Measurements from ENCODE around the gene PLSCR4. TPM values are rescaled to one million over a fixed set of nuclear protein-coding genes. Genes with fewer than 3 reads are reported as not detected.
A peak's percentile ranks its signal among the peaks of the same experiment; 100 is the strongest.
"Not testable (repeated sequence)": the region's sequence is repeated elsewhere in the genome, so short reads cannot be mapped to it uniquely, and the experiment has no call there.

The PLSCR4 gene
- total RNA-seq, 4 donors from 2014 or later = 19.7 to 87.7 (median 41.0) TPM

- no peak overlapping the region for H3K27ac ChIP-seq
- WGBS, 2 donors (ENCODE audit: low coverage in 1 of 2) = 61 to 70% methylated on average over 1 of the region's 1 CpG
- no peaks in the 10 kb centered on the region for H3K9me3 ChIP-seq
- in situ Hi-C loops (cut with MboI; ENCODE audit: low pct_ligation_motif_present in 1 of 4, low pct_unique_long_range_greater_than_20kb in 1 of 4, low sequenced_read_pairs in 3 of 4) = no loop called here
- H3K4me1 ChIP-seq = no peaks in the 10 kb centered on the region
- TF ChIP-seq POLR2AphosphoS5 (IDR thresholded peaks at IDR 0.05) (no peak), EP300 (IDR thresholded peaks at IDR 0.05; ENCODE audit: low read depth) (no peak), CTCF (IDR thresholded peaks at IDR 0.05) (no peak), POLR2A (IDR thresholded peaks at IDR 0.05) (no peak)
- no peaks in the 10 kb centered on the region for H3K36me3 ChIP-seq
- H3K4me3 ChIP-seq = no peak overlapping the region
- no peak for DNase-seq
- intact Hi-C loops (cut with DNase I; ENCODE audit: low total_unique reads) = no loop called here
- no peaks in the 10 kb centered on the region for H3K27me3 ChIP-seq
Observed at GRCh38 chr3:146265720-146266119, 14.8 kb upstream of the PLSCR4 start.

- intact Hi-C loops (cut with DNase I; ENCODE audit: low total_unique reads) = no loop called here
- WGBS, 2 donors (ENCODE audit: low coverage in 1 of 2) = 74 to 78% methylated on average over 2 of the region's 2 CpGs
Observed at GRCh38 chr3:146262371-146263110, 11.6 kb upstream of the PLSCR4 start.

GRCh38 chr3:146259880-146260589 lies 9.1 kb upstream of the PLSCR4 start:
- in situ Hi-C loops (cut with MboI; ENCODE audit: low pct_ligation_motif_present in 1 of 4, low pct_unique_long_range_greater_than_20kb in 1 of 4, low sequenced_read_pairs in 3 of 4) (no loop called here), intact Hi-C loops (cut with DNase I; ENCODE audit: low total_unique reads) (no loop called here)
- Histone ChIP-seq H3K4me3 (no peak overlapping the region), H3K36me3 (no peaks in the 10 kb centered on the region), H3K27ac (no peak overlapping the region), H3K27me3 (no peaks in the 10 kb centered on the region), H3K4me1 (no peaks in the 10 kb centered on the region), H3K9me3 (no peaks in the 10 kb centered on the region)
- 81 to 87% methylated on average over 5 of the region's 5 CpGs for WGBS, 2 donors (ENCODE audit: low coverage in 1 of 2)
- TF ChIP-seq POLR2A (IDR thresholded peaks at IDR 0.05) (no peak), EP300 (IDR thresholded peaks at IDR 0.05; ENCODE audit: low read depth) (no peak), CTCF (IDR thresholded peaks at IDR 0.05) (no peak), POLR2AphosphoS5 (IDR thresholded peaks at IDR 0.05) (no peak)
- no peak for DNase-seq

More at GRCh38 chr3:146262371-146263110, 11.6 kb upstream of the PLSCR4 start:
- H3K9me3 ChIP-seq = no peaks in the 10 kb centered on the region
- no peak for DNase-seq
- no peaks in the 10 kb centered on the region for H3K36me3 ChIP-seq
- no peaks in the 10 kb centered on the region for H3K4me1 ChIP-seq
- no peak overlapping the region for H3K4me3 ChIP-seq
- TF ChIP-seq CTCF (IDR thresholded peaks at IDR 0.05) (no peak), POLR2A (IDR thresholded peaks at IDR 0.05) (no peak), POLR2AphosphoS5 (IDR thresholded peaks at IDR 0.05) (no peak), EP300 (IDR thresholded peaks at IDR 0.05; ENCODE audit: low read depth) (no peak)
- no peaks in the 10 kb centered on the region for H3K27me3 ChIP-seq
- in situ Hi-C loops (cut with MboI; ENCODE audit: low pct_ligation_motif_present in 1 of 4, low pct_unique_long_range_greater_than_20kb in 1 of 4, low sequenced_read_pairs in 3 of 4) = no loop called here
- no peak overlapping the region for H3K27ac ChIP-seq

GRCh38 chr3:146256851-146257486 lies 6.1 kb upstream of the PLSCR4 start:
- in situ Hi-C loops (cut with MboI; ENCODE audit: low pct_ligation_motif_present in 1 of 4, low pct_unique_long_range_greater_than_20kb in 1 of 4, low sequenced_read_pairs in 3 of 4) = no loop called here
- Histone ChIP-seq H3K4me3 (no peak overlapping the region), H3K9me3 (no peaks in the 10 kb centered on the region), H3K4me1 (no peaks in the 10 kb centered on the region), H3K27me3 (no peaks in the 10 kb centered on the region), H3K36me3 (no peaks in the 10 kb centered on the region), H3K27ac (no peak overlapping the region)
- intact Hi-C loops (cut with DNase I; ENCODE audit: low total_unique reads) = no loop called here
- DNase-seq = no peak
- TF ChIP-seq POLR2AphosphoS5 (IDR thresholded peaks at IDR 0.05) (no peak), POLR2A (IDR thresholded peaks at IDR 0.05) (no peak), CTCF (IDR thresholded peaks at IDR 0.05) (no peak), EP300 (IDR thresholded peaks at IDR 0.05; ENCODE audit: low read depth) (no peak)
- 67 to 80% methylated on average over 1 to 3 of the region's 3 CpGs for WGBS, 2 donors (ENCODE audit: low coverage in 1 of 2)

GRCh38 chr3:146252445-146252844 lies 1.5 kb upstream of the PLSCR4 start:
- H3K4me1 ChIP-seq = peaks cover 0 to 20% (median 11%) of the 10 kb centered on the region in 4 donors
- H3K27ac ChIP-seq = peak overlapping the region; percentile 88 to 98 (median 96)
- 82% methylated on average over 10 of the region's 10 CpGs; no CpG with 5 or more reads in 1 of the 2 donors for WGBS, 2 donors (ENCODE audit: low coverage in 1 of 2)
- in situ Hi-C loops (cut with MboI; ENCODE audit: low pct_ligation_motif_present in 1 of 4, low pct_unique_long_range_greater_than_20kb in 1 of 4, low sequenced_read_pairs in 3 of 4); DNase-seq; H3K27me3 ChIP-seq; intact Hi-C loops (cut with DNase I; ENCODE audit: low total_unique reads); H3K36me3 ChIP-seq; H3K4me3 ChIP-seq; H3K9me3 ChIP-seq: not testable (repeated sequence)

All from transverse colon (tissue), 4 donors.